Naive thymus-derived CD8-positive, alpha-beta T cell (primary cell): ENCODE results near the gene TBRG4. TPM values are rescaled to one million over a fixed set of nuclear protein-coding genes. Genes with fewer than 3 reads are reported as not detected.

Experiments used
- ATAC-seq, 2 donors: fragments of 150-1000 bp; cut with Tn5 transposase in 1 of 2; sonication (Bioruptor Pico), chemical (Tn5 transposase) in 1 of 2; 1 replicate in 1 of 2; 2 replicates in 1 of 2; pipeline ENCODE4 v1.10.0; 2021; ENCODE audit warnings: mild to moderate bottlenecking in 2 of 2, moderate library complexity in 2 of 2
- POLR2A ChIA-PET: fragments of 350-600 bp; sonication (Branson Sonifier 250); formaldehyde crosslinking; loops from one replicate; lab custom pipeline; 2021; ENCODE audit warnings: antibody characterized with exemption; lab: Charles Lee
- DNase-seq, 10 donors: peaks; one replicate each; pipeline versions ENCODE4 v3.0.0 to v3.0.0-alpha.2; 2020 to 2022
- H3K27ac Mint-ChIP-seq, 10 donors: one replicate each; pipeline ENCODE4 v1.8.0; 2020 to 2022; ENCODE audit warnings: mild to moderate bottlenecking in 10 of 10, mixed read lengths in 10 of 10, moderate library complexity in 4 of 10, inconsistent platforms in 1 of 10
- H3K27me3 Mint-ChIP-seq, 5 donors: one replicate each; pipeline ENCODE4 v1.8.0; 2021 to 2022; ENCODE audit warnings: mixed read lengths in 5 of 5
- H3K36me3 Mint-ChIP-seq, 3 donors: one replicate each; pipeline ENCODE4 v1.8.0; 2020 to 2022; ENCODE audit warnings: mixed read lengths in 3 of 3, mild to moderate bottlenecking in 2 of 3, inconsistent platforms in 1 of 3
- H3K4me1 Mint-ChIP-seq, 4 donors: one replicate each; pipeline ENCODE4 v1.8.0; 2021 to 2022; ENCODE audit warnings: mixed read lengths in 4 of 4
- H3K4me3 Mint-ChIP-seq, 10 donors: one replicate each; pipeline ENCODE4 v1.8.0; 2020 to 2022; ENCODE audit warnings: mild to moderate bottlenecking in 10 of 10, mixed read lengths in 10 of 10, moderate library complexity in 6 of 10, inconsistent platforms in 1 of 10
- H3K9me3 Mint-ChIP-seq, 9 donors: one replicate each; pipeline ENCODE4 v1.8.0; 2020 to 2022; ENCODE audit warnings: mixed read lengths in 9 of 9, mild to moderate bottlenecking in 3 of 9, inconsistent platforms in 1 of 9, moderate library complexity in 1 of 9
- polyA plus RNA-seq, 3 donors: library from polyadenylated mRNA; unstranded; fragments of 300-500 nt; fragmentation: Illumina TruSeq; gene quantifications; one replicate each; pipeline ENCODE4 v1.2.3, GENCODE V29; 2021
- total RNA-seq, 8 experiments: library from RNA in 2 of 8; stranded (reverse) in 2 of 8; gene quantifications; one replicate each; pipeline ENCODE4 v1.2.3 and lab custom pipeline; 2021 to 2026

TBRG4 gene
- total and polyA plus RNA-seq, 5 experiments from 2014 or later: 51.3 to 167 (median 95.7) TPM

- Mint-ChIP-seq H3K27ac (peak overlapping the region in 6 of 10 donors; percentile 31 to 91 (median 77)), H3K9me3 (no peaks in the 10 kb centered on the region), H3K27me3 (no peaks in the 10 kb centered on the region), H3K4me1 (peaks cover 43 to 86% (median 79%) of the 10 kb centered on the region in 4 donors), H3K4me3 (no peak overlapping the region), H3K36me3 (peaks cover 0 to 74% (median 9%) of the 10 kb centered on the region in 3 donors)
- ATAC-seq (no peak), DNase-seq (no peak)
- POLR2A ChIA-PET: interaction anchor here (0.6 to 1.5 kb wide), 4 partner anchors 53 to 219 kb away, joined by 3 to 4 read pairs (median 4); no protein-coding TSS in a partner anchor
These were observed 58.1 kb downstream of the TBRG4 start for GRCh38 chr7:45053401-45053800.

GRCh38 chr7:45052011-45052410, 59.5 kb downstream of the TBRG4 start:
- no peaks in the 10 kb centered on the region for H3K9me3 Mint-ChIP-seq
- H3K4me3 Mint-ChIP-seq: no peak overlapping the region
- ATAC-seq (no peak), DNase-seq (no peak)
- H3K27ac Mint-ChIP-seq: peak overlapping the region in 9 of 10 donors; percentile 31 to 91 (median 76)
- POLR2A ChIA-PET: interaction anchor here (0.9 to 1.2 kb wide), 3 partner anchors 19 to 24 kb away, joined by 3 to 4 read pairs (median 4); no protein-coding TSS in a partner anchor
- peaks cover 0 to 77% (median 9%) of the 10 kb centered on the region in 3 donors for H3K36me3 Mint-ChIP-seq
- H3K4me1 Mint-ChIP-seq: peaks cover 39 to 83% (median 73%) of the 10 kb centered on the region in 4 donors
- H3K27me3 Mint-ChIP-seq: no peaks in the 10 kb centered on the region

- DNase-seq: no peak
- Mint-ChIP-seq H3K4me3 (no peak overlapping the region), H3K9me3 (no peaks in the 10 kb centered on the region), H3K4me1 (peaks cover 38 to 77% (median 71%) of the 10 kb centered on the region in 4 donors), H3K27ac (peak overlapping the region in 7 of 10 donors; percentile 14 to 89 (median 74)), H3K36me3 (peaks cover 0 to 83% (median 5%) of the 10 kb centered on the region in 3 donors), H3K27me3 (no peaks in the 10 kb centered on the region)
- ATAC-seq: no peak
- POLR2A ChIA-PET: no interaction called here
These were observed 61.3 kb downstream of the TBRG4 start for GRCh38 chr7:45050198-45050597.

Other genes starting within 250 kb of the TBRG4 start
- gene PURB, start 226.2 kb downstream of the TBRG4 start, total RNA-seq: 10 to 100 TPM; 28.1 TPM
- gene PURB, start 226.2 kb downstream of the TBRG4 start, polyA plus RNA-seq: 1 to 10 TPM; 2.0 to 3.2 (median 2.6) TPM
- 10 to 100 TPM; 44.4 to 44.5 TPM for gene MYO1G, start 132.7 kb downstream of the TBRG4 start, total RNA-seq
- 100 to 1,000 TPM in 1 of 3 donors, 10 to 100 TPM in 2; 60.0 to 106 (median 73.8) TPM for gene MYO1G, start 132.7 kb downstream of the TBRG4 start, polyA plus RNA-seq
- 100 to 1,000 TPM; 160 to 167 TPM for gene CCM2, start 111.5 kb downstream of the TBRG4 start, total RNA-seq
- 10 to 100 TPM; 49.9 to 81.7 (median 63.2) TPM for gene CCM2, start 111.5 kb downstream of the TBRG4 start, polyA plus RNA-seq
- under 1 TPM; 0.13 to 0.16 TPM for gene NACAD, start 22.7 kb downstream of the TBRG4 start, total RNA-seq
- gene NACAD, start 22.7 kb downstream of the TBRG4 start, polyA plus RNA-seq: under 1 TPM; 0.06 to 0.15 (median 0.15) TPM
- gene RAMP3, start 46.1 kb upstream of the TBRG4 start, total RNA-seq: not detected
- gene RAMP3, start 46.1 kb upstream of the TBRG4 start, polyA plus RNA-seq: not detected